Measurements from ENCODE around the gene TPPP. TPM values are rescaled to one million over a fixed set of nuclear protein-coding genes. Genes with fewer than 3 reads are reported as not detected.

Gene TPPP
- polyA plus RNA-seq, 2 of the 4 experiments (the other 2 are of a cell fraction), result 1.0 to 1.4 TPM

GRCh38 chr5:661891-662750 lies 31.0 kb downstream of the TPPP start:
- no peak for FAIRE-seq
- no peak for DNase-seq (ENCODE audit: low read depth in 1 of 2, low spot score in 1 of 2)
- no peak overlapping the region for H3K27ac ChIP-seq
- H3K4me2 ChIP-seq, result no peak overlapping the region
- peaks cover 5% of the 10 kb centered on the region; the same call in 2 of the 3 replicates for H3K9me3 ChIP-seq
- ChIA-PET POLR2A (no interaction called here), CTCF (interaction anchor here (0.9 kb wide), 1 partner anchor 9 kb away, joined by 4 read pairs; no protein-coding TSS in a partner anchor)
- no peak for TF ChIP-seq CBX8 (IDR thresholded peaks at IDR 0.05)
- TF ChIP-seq HOXA7 (CRISPR knock-in tag; IDR thresholded peaks at IDR 0.05), result no peak
- TF ChIP-seq MYC (IDR thresholded peaks at IDR 0.05; ENCODE audit: borderline replicate concordance, low read length), result no peak
- TF ChIP-seq, protein P1, sequence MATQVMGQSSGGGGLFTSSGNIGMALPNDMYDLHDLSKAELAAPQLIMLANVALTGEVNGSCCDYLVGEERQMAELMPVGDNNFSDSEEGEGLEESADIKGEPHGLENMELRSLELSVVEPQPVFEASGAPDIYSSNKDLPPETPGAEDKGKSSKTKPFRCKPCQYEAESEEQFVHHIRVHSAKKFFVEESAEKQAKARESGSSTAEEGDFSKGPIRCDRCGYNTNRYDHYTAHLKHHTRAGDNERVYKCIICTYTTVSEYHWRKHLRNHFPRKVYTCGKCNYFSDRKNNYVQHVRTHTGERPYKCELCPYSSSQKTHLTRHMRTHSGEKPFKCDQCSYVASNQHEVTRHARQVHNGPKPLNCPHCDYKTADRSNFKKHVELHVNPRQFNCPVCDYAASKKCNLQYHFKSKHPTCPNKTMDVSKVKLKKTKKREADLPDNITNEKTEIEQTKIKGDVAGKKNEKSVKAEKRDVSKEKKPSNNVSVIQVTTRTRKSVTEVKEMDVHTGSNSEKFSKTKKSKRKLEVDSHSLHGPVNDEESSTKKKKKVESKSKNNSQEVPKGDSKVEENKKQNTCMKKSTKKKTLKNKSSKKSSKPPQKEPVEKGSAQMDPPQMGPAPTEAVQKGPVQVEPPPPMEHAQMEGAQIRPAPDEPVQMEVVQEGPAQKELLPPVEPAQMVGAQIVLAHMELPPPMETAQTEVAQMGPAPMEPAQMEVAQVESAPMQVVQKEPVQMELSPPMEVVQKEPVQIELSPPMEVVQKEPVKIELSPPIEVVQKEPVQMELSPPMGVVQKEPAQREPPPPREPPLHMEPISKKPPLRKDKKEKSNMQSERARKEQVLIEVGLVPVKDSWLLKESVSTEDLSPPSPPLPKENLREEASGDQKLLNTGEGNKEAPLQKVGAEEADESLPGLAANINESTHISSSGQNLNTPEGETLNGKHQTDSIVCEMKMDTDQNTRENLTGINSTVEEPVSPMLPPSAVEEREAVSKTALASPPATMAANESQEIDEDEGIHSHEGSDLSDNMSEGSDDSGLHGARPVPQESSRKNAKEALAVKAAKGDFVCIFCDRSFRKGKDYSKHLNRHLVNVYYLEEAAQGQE (IDR thresholded peaks at IDR 0.05), result no peak
- TF ChIP-seq TP53 (CRISPR knock-in tag; IDR thresholded peaks at IDR 0.05), result no peak
- no peak for TF ChIP-seq ZFP36 (IDR thresholded peaks at IDR 0.05; ENCODE audit: borderline replicate concordance, partially characterized antibody)
- H3K4me3 ChIP-seq, result no peak overlapping the region
- H3K4me1 ChIP-seq, result no peaks in the 10 kb centered on the region
- 95% methylated on average over 49 of the region's 53 CpGs for WGBS (ENCODE audit: missing lambda C conversion rate)
- no peak for ATAC-seq

DNA sequence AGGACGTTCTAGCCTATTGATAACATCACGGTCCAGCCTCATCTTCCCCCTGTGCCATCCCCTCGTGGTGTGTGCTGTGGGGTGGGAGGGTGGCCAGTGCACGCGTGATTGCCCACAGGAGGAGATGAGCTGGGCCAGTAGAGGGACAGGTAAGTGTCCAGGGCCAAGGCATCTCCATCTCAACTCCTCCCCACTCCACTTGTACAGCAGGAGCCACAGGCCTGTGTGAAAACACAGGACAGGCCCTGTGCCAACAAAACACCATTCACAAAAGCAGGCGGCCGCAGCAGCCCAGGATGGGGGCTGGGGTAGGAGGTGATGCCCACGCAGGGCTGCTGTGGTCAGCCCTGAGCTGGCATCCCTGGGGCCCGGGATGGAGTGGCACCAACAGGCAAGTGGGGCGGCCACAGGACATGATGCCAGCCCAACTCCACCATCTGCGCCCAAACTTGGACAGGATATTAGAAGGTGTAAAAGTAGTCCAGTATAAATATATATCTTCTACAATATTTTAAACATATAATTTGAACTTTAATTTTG lies 32.6 kb downstream of the TPPP start:
- ATAC-seq (no peak), DNase-seq (ENCODE audit: low read depth in 1 of 2, low spot score in 1 of 2) (no peak), FAIRE-seq (no peak)
- TF ChIP-seq HDAC2 (IDR thresholded peaks at IDR 0.05) (no peak), RFX5 (IDR thresholded peaks at IDR 0.05) (no peak), MAFK (IDR thresholded peaks at IDR 0.05; ENCODE audit: partially characterized antibody) (no peak), CHD4 (IDR thresholded peaks at IDR 0.05; ENCODE audit: borderline replicate concordance) (no peak), JUNB (IDR thresholded peaks at IDR 0.05) (no peak), EP300 (IDR thresholded peaks at IDR 0.05) (no peak), ZFP36 (IDR thresholded peaks at IDR 0.05; ENCODE audit: borderline replicate concordance, partially characterized antibody) (no peak), TP53 (CRISPR knock-in tag; IDR thresholded peaks at IDR 0.05) (no peak), KDM5A (IDR thresholded peaks at IDR 0.05) (no peak)
- ChIA-PET POLR2A (no interaction called here), CTCF (interaction anchor here (5.0 kb wide), 1 partner anchor 10 kb away, joined by 46 read pairs; no protein-coding TSS in a partner anchor)
- H3K27ac ChIP-seq, result no peak overlapping the region
- no peaks in the 10 kb centered on the region for H3K4me1 ChIP-seq
- no peak overlapping the region for H3K4me3 ChIP-seq
- 92% methylated on average over 11 of the region's 11 CpGs for WGBS (ENCODE audit: missing lambda C conversion rate)
- no peak overlapping the region for H3K4me2 ChIP-seq
- H3K9me3 ChIP-seq, result peaks cover 5% of the 10 kb centered on the region; the same call in 2 of the 3 replicates

- POLR2A ChIA-PET, result no interaction called here
- Histone ChIP-seq H3K9me3 (peaks cover 5% of the 10 kb centered on the region; the same call in 2 of the 3 replicates), H3K4me1 (no peaks in the 10 kb centered on the region), H3K27ac (no peak overlapping the region), H3K4me2 (no peak overlapping the region), H3K4me3 (no peak overlapping the region)
- TF ChIP-seq, protein P2, sequence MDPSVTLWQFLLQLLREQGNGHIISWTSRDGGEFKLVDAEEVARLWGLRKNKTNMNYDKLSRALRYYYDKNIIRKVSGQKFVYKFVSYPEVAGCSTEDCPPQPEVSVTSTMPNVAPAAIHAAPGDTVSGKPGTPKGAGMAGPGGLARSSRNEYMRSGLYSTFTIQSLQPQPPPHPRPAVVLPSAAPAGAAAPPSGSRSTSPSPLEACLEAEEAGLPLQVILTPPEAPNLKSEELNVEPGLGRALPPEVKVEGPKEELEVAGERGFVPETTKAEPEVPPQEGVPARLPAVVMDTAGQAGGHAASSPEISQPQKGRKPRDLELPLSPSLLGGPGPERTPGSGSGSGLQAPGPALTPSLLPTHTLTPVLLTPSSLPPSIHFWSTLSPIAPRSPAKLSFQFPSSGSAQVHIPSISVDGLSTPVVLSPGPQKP (IDR thresholded peaks at IDR 0.05; ENCODE audit: low read depth, low read length), result no peak
- TF ChIP-seq RCOR1 (IDR thresholded peaks at IDR 0.05; ENCODE audit: low read depth, low read length) (no peak), CBX8 (IDR thresholded peaks at IDR 0.05) (no peak)
- TF ChIP-seq, protein P3, sequence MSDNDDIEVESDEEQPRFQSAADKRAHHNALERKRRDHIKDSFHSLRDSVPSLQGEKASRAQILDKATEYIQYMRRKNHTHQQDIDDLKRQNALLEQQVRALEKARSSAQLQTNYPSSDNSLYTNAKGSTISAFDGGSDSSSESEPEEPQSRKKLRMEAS (IDR thresholded peaks at IDR 0.05), result no peak
- TF ChIP-seq, protein P4, sequence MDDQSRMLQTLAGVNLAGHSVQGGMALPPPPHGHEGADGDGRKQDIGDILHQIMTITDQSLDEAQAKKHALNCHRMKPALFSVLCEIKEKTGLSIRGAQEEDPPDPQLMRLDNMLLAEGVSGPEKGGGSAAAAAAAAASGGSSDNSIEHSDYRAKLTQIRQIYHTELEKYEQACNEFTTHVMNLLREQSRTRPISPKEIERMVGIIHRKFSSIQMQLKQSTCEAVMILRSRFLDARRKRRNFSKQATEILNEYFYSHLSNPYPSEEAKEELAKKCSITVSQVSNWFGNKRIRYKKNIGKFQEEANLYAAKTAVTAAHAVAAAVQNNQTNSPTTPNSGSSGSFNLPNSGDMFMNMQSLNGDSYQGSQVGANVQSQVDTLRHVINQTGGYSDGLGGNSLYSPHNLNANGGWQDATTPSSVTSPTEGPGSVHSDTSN (IDR thresholded peaks at IDR 0.05), result no peak
- CTCF ChIA-PET, result interaction anchor here (5.0 kb wide), 1 partner anchor 11 kb away, joined by 46 read pairs; no protein-coding TSS in a partner anchor
- ATAC-seq, result no peak
- FAIRE-seq, result no peak
- WGBS (ENCODE audit: missing lambda C conversion rate), result 94% methylated on average over 16 of the region's 16 CpGs
- no peak for DNase-seq (ENCODE audit: low read depth in 1 of 2, low spot score in 1 of 2)
Observed at GRCh38 chr5:659496-660263, 33.5 kb downstream of the TPPP start.
